Activated T-helper 1 cell treated with Interleukin-2 at 50 U/mL for 16 hours (primary cell): Measurements from ENCODE around the gene RAG1.
"Not testable (repeated sequence)": the region's sequence is repeated elsewhere in the genome, so short reads cannot be mapped to it uniquely, and the experiment has no call there.

Experiments used
- DNase-seq: peaks from one replicate; pipeline ENCODE4 v3.0.0-alpha.2; 2020; ENCODE audit warnings: low read depth

The RAG1 gene

GRCh38 chr11:36567694-36568093 is at the start of gene RAG1:
RAG1 (plus strand) TSS chr11:36568007; CDS start chr11:36573305, 5,298 bp downstream.
- DNase-seq = no peak

- no peak for DNase-seq
These were observed 37.0 kb upstream of the RAG1 start for GRCh38 chr11:36530840-36531239.

- DNase-seq = no peak
These were observed 34.7 kb upstream of the RAG1 start for GRCh38 chr11:36532941-36533601.

- DNase-seq = no peak
These were observed 33.4 kb upstream of the RAG1 start for GRCh38 chr11:36534276-36534840.

GRCh38 chr11:36540998-36541397 is 26.8 kb upstream of the RAG1 start:
- DNase-seq = no peak

- DNase-seq = no peak
These were observed 17.3 kb upstream of the RAG1 start for GRCh38 chr11:36550385-36551115.

GRCh38 chr11:36557390-36557789 is 10.4 kb upstream of the RAG1 start:
- DNase-seq = not testable (repeated sequence)

GRCh38 chr11:36557991-36558390 is 9.8 kb upstream of the RAG1 start:
- no peak for DNase-seq

- DNase-seq = no peak
These were observed 9.0 kb upstream of the RAG1 start for GRCh38 chr11:36558571-36559413.

- no peak for DNase-seq
These were observed 3.3 kb upstream of the RAG1 start for GRCh38 chr11:36564376-36565030.

GRCh38 chr11:36565031-36565610 is 2.7 kb upstream of the RAG1 start:
- DNase-seq = no peak

GRCh38 chr11:36566407-36567053 is 1.3 kb upstream of the RAG1 start:
- DNase-seq = no peak

GRCh38 chr11:36569095-36569494 is 1.3 kb downstream of the RAG1 start:
- DNase-seq = no peak

- no peak for DNase-seq
These were observed 6.7 kb downstream of the RAG1 start for GRCh38 chr11:36574486-36574885.

- DNase-seq = no peak
These were observed 9.6 kb downstream of the RAG1 start for GRCh38 chr11:36577373-36577772.

GRCh38 chr11:36577859-36578258 is 10.1 kb downstream of the RAG1 start:
- DNase-seq = no peak

GRCh38 chr11:36578458-36578857 is 10.7 kb downstream of the RAG1 start:
- DNase-seq = no peak

GRCh38 chr11:36581536-36581935 is 13.7 kb downstream of the RAG1 start:
- DNase-seq = no peak

- DNase-seq = no peak
These were observed 15.9 kb downstream of the RAG1 start for GRCh38 chr11:36583667-36584066.

- DNase-seq = no peak
These were observed 18.7 kb downstream of the RAG1 start for GRCh38 chr11:36586543-36586942.

- no peak for DNase-seq
These were observed 20.3 kb downstream of the RAG1 start for GRCh38 chr11:36588099-36588498.
